Thyroid gland (tissue), 4 donors: ENCODE results near the gene ARHGAP35.

Experiments used
- POLR2A ChIP-seq, 2 donors: fragments of 450-650 bp; IDR thresholded peaks; one replicate each; pipeline ENCODE4 v1.6.1; 2017; ENCODE audit warnings: antibody characterized with exemption in 2 of 2, mild to moderate bottlenecking in 2 of 2, moderate library complexity in 1 of 2
- TF ChIP-seq, protein P1 (sequence below), 6 experiments: fragments of 200-600 bp in 3 of 6; fragments of 450-650 bp in 3 of 6; sonication (generic) in 3 of 6; IDR thresholded peaks; one replicate each; pipeline ENCODE4 v1.5.1; 2016 to 2019; ENCODE audit warnings: antibody characterized with exemption in 6 of 6, mild to moderate bottlenecking in 2 of 6, inconsistent platforms in 1 of 6, moderate library complexity in 1 of 6

DNA sequence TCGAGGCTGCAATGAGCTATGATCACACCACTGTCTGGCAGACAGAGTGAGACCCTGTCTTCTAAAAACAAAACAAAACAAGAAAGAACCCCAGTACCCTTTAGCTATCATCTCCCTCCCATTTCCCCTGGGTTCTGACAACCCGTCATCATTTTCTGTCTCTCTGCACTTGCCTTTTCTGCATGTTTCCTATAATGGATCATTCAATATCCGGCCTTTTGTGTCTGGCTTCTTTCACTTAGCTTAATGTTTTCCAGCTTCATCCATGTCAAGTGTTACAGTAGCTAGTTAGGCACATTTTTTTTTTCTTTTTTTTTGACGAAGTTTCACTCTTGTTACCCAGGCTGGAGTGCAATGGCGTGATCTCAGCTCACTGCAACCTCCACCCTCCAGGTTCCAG is 26.7 kb upstream of the ARHGAP35 start:
- TF ChIP-seq, protein P1, sequence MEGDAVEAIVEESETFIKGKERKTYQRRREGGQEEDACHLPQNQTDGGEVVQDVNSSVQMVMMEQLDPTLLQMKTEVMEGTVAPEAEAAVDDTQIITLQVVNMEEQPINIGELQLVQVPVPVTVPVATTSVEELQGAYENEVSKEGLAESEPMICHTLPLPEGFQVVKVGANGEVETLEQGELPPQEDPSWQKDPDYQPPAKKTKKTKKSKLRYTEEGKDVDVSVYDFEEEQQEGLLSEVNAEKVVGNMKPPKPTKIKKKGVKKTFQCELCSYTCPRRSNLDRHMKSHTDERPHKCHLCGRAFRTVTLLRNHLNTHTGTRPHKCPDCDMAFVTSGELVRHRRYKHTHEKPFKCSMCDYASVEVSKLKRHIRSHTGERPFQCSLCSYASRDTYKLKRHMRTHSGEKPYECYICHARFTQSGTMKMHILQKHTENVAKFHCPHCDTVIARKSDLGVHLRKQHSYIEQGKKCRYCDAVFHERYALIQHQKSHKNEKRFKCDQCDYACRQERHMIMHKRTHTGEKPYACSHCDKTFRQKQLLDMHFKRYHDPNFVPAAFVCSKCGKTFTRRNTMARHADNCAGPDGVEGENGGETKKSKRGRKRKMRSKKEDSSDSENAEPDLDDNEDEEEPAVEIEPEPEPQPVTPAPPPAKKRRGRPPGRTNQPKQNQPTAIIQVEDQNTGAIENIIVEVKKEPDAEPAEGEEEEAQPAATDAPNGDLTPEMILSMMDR (IDR thresholded peaks at IDR 0.05), result no peak
- no peak for TF ChIP-seq POLR2A (IDR thresholded peaks at IDR 0.05)
